GM20000 (cell line): ENCODE data around the gene USE1.
A peak's percentile ranks its signal among the peaks of the same experiment; 100 is the strongest.

Source experiments
- DNase-seq: peaks from one replicate; pipeline ENCODE4 v3.0.0; 2012; ENCODE audit warnings: low spot score
- CTCF ChIP-seq: IDR thresholded peaks from 2 replicates; pipeline ENCODE4 v1.5.1; 2012; ENCODE audit warnings: mild to moderate bottlenecking, control low read depth; ENCODE audit errors: extremely low read depth, missing control alignments

Gene USE1

GRCh38 chr19:17255150-17255621 is 40.0 kb downstream of the USE1 start:
- DNase-seq: no peak
- TF ChIP-seq CTCF: no peak

- no peak for TF ChIP-seq CTCF
- no peak for DNase-seq
Measured at GRCh38 chr19:17256130-17256529, 41.0 kb downstream of the USE1 start.

GRCh38 chr19:17259118-17259780 is 44.1 kb downstream of the USE1 start:
- no peak for TF ChIP-seq CTCF
- DNase-seq: no peak

- TF ChIP-seq CTCF: no peak
- DNase-seq: no peak
Measured at GRCh38 chr19:17259934-17260333, 44.8 kb downstream of the USE1 start.

- peak; percentile 76 for TF ChIP-seq CTCF
- peak; percentile 93 for DNase-seq
Measured at GRCh38 chr19:17260842-17261325, 45.7 kb downstream of the USE1 start.

- DNase-seq: no peak
Measured at GRCh38 chr19:17262557-17262956, 47.4 kb downstream of the USE1 start.

More at GRCh38 chr19:17262557-17262956, 47.4 kb downstream of the USE1 start:
- no peak for TF ChIP-seq CTCF
